Measurements from ENCODE around the gene LYZL1.
"Not testable (repeated sequence)": the region's sequence is repeated elsewhere in the genome, so short reads cannot be mapped to it uniquely, and the experiment has no call there.

LYZL1 gene

DNA sequence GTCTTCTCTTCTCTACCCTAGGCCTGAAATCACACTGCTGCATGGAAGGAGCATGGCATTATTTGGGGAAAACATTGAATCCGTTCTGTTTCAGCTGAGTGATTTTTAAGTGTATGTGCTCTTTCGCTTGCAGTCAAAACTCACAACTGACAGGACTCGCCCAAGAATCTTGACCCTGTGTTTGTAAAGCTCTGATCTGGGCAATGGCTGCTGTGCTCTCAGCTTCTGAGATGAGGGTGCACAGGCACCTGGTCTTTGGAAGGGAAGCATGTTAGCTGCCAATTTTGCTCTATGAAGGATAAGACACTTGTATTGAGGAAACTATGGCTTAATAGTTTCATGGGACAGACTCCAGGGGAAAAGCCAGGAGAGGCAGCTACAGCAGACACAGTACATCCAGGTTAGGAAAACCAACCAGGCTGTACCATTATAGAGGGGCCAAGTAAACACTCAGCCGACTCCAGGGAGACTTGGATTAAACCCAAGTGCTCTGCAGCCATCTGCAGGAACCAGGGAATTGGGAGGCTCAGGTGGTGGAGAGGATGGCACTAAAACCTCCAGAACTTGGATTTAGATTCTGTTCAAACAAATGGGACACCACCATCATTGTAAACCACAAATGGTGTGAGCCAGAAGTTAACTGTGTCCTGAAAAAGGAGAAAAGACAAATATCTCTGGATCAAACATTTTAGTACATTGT lies 43.3 kb downstream of the LYZL1 start:
- no peak for DNase-seq (ENCODE audit: low read depth)

DNA sequence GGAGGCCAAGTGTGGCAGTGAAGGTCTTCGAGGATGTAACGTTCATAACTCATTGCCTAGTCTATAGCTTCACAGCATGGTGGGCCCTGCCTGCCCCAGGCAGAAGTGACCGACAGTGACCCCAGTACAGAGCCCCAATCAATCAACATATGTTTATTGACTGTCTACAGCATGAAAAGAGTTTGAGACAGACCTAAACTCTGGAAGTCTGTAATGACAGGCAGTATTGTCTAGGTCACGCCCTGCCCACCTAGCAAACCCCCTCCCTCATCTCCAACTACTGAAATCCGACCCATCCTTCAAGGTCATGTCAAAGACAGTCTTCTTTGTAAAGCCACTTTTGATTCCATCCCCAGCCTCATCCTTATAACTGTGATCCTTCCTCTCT lies 43.9 kb downstream of the LYZL1 start:
- no peak for DNase-seq (ENCODE audit: low read depth)

DNA sequence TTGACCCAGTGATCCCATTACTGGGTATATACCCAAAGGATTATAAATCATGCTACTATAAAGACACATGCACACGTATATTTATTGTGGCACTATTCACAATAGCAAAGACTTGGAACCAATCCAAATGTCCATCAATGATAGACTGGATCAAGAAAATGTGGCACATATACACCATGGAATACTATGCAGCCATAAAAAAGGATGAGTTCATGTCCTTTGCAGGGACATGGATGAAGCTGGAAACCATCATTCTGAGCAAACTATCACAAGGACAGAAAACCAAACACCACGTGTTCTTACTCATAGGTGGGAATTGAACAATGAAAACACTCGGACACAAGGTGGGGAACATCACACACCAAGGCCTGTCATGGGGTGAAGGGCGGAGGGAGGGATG lies 48.7 kb downstream of the LYZL1 start:
- DNase-seq (ENCODE audit: low read depth), result not testable (repeated sequence)

DNA sequence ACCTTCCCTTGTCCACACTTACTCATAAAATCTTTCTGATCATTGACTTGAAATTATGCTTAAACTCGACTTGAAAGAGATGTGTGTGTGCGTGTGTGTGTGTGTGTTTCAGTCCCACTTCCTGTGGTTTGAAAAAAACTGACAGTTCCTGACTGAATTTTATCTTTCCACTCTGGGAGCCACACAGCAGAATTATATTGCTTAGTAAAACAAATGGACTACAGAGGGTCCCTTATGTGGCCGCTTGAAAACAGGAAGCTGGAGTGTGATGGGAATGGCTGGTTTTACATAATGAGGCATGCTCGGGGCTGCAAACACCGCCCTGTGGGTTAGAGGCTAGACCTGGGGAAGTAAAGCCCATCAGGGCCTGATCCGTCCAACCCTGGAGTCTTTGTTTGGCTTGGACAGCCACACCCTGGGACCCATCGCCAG lies 54.8 kb downstream of the LYZL1 start:
- DNase-seq (ENCODE audit: low read depth), result no peak

DNA sequence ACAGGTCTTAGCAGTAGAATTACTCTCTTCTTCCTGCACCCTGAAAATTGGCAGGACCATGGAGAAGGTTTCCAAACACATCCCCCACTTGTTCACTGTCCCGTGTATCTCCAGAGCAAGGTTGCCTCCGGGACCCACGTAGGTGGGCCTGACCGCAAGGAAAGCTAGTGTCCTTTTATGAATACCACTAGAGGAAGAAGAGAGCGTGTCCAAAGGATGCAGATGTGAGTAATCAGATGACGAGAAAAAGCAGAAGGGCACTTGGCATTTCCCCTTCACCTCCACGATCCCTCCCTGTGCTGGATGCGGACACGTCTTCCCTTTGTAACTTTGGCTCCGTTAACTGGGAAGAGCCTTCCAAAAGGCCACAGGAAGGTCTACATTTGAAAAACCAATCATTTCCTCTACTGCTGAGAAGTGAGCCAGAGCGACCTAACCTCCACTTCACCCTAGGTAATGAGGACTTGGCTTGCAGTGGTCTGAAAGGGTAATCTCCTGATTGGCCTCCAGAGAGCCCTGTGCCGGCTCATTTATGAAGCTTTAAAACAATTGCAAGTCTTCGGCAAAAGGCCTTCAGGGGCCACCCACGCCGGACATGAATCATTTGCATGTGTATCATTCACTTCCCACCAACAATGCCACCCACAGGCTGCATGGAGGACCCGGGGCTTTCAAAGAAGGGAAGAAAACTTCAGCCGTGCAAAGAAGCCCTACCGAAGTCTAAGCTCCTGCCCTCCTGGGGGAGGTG lies 55.4 kb downstream of the LYZL1 start:
- DNase-seq (ENCODE audit: low read depth), result peak; percentile 80

DNA sequence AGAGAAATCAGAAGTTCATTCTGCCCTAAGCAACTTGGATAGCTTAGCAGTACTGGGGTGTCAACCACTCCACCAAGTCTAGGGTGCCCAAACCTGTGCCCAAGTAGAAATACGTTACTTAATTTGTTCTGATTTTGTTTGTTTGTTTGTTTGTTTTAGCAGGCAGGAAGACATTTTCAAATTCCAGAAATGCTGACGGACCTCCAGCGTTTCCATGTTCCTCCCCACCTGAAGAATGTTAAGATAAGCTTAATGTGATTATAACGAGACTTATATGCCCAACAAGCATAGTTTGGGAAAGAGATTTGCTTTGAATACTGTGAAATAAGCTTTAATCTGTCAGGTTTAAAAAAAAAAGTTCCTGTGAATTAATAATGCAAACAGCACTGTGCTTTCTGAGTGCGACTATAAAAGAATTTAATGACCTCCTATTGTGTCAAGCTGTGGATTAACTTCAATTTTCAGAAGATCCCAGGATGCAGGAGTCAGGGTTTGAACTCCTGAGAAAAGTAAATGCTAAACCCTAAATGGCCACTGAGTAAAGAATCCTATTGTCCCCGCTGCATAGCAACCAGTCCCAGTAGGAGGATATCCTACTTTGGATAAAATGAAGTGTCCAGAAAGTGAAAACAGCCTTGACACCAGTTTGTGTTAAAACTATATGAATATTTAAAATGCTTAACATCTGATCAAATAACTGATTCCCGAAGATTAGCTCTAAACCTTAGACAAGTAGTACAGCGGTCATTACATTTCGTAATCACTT lies 56.5 kb downstream of the LYZL1 start:
- no peak for DNase-seq (ENCODE audit: low read depth)

DNA sequence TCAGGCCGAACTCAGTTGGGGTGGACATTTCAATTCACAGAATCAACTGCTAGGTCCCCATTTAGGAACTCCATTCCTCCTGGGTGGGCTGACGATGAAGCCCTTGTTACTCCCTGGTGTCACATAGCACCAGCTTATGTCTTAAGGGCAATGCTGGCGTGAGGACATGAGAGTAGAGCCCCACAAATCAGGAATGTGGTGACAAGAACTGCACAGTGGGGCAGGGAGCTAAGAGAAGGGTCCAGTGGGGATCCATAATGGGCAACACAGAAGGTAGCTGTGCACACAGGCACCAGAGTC lies 57.0 kb downstream of the LYZL1 start:
- DNase-seq (ENCODE audit: low read depth), result no peak

DNA sequence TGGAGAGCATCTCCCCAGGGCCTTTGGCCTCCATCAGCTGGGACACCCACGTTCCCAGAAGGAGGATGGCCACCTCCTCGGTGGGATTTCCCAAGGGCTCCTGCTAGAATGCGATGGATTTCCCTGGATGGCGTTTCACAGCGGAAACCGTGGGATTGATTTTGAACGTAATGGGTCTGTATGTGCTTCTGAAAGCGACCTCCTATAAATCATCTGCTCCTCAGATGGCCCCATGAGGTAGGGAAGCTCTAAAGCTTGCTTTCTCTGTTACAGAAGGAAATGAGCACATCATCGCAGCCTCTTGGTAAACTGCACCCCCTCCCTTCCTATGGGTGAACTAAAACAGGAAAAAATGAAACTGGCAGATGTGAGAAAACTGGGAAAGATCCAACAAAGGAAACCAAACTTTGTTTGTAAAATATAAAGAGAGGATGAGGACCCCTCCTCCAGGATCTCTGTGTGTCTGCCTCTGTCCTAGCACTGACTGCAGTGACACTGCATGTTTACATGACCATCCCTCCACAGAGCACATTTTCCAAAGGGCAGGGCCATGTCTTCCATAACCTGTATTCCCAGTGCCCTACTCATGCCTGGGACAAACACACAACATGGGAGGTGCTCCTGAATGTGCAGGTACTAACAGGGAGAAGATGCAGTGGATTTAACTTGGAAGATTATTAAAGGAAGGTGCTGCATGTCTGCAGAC lies 57.6 kb downstream of the LYZL1 start:
- no peak for DNase-seq (ENCODE audit: low read depth)

DNA sequence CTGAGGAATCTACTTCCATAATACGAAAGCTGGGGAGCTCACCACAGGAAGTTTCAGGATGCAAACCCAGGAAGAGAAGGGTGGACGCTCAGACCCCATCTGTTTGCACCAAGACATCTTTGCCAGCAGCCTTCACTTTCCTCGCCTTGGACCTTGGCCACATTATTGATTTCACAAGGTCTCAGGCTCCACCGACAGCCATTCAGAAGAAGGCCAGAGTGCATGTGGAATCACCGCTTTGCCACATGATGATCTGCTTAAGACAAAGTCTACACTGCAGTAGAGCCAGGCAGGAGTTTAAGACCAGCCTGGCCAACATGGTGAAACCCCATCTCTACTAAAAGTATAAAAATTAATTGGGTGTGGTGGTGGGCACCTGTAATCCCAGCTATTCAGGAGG lies 60.0 kb downstream of the LYZL1 start:
- no peak for DNase-seq (ENCODE audit: low read depth)

DNA sequence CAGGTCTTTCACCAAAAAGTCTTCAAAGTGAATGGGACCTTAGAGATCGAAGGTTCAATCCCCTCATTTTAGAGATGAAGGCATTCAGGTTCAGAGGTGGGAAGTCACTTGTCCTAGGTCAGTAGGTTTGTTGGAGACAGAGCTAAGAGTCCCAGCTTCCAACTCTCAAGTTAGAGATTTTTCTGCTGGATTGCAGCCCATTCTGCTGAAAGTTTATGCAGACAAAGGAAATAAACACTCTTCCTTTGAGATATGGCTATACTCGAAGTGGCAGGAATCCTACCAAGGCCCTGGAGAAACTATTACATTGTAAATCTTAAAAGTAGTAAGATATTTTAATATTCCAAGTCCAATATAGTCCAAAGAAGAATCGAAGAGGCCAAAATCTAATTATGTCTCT lies 64.4 kb downstream of the LYZL1 start:
- no peak for DNase-seq (ENCODE audit: low read depth)

DNA sequence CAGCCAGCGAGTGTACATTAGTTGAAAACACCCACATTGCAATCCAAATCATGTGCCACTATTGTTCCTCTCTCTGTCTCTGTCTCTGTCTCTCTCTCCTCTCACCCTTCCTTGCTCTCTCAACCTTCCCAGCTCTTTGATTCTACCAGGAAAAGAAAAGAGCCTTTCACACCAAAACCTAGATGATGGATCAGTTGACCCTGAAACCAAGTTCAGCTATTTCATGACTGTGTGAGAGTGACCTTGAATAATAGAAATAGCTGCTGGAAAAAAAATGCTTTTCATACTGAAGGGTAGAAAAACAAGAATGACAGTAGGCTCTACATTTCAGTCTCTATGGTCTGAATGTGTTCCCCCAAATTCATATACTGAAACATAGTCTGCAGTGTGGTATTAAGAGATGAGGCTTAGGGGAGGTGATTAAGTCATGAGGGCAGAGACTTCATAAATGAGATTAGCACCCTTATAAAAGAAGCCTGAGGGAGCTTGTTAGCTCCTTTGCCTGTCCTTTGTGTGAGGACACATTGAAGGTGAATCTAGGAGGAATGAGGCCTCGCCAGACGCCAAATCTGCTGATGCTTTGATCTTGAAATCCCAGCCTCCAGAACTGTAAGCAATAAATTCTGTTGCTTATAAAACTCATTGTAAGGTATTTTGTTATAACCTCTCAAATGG lies 65.2 kb downstream of the LYZL1 start:
- DNase-seq (ENCODE audit: low read depth), result no peak

DNA sequence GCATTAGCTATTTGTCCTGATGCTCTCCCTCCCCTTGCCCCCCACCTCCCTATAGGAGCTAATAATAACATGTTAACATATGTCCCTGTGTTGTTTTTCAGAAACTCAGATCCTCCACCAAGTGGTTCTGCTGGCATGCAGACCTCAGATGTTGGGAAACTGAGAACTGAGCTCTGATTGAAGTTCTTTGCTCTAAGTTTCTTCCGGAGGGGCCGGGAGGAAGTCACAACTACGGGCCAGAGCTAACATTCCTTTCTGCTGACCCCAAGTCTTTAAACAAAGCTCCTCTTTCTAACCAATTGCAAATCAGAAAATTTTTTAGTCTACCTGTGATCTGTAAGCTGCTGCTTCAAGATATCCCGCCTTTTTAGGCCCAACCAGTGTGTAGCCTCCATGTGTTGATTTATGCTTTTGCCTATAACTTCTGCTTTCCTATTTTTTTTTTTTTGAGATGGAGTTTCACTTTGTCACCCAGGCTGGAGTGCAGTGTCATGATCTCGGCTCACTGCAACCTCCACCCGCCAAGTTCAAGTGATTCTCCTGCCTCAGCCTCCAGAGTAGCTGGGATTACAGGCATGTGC lies 66.6 kb downstream of the LYZL1 start:
- no peak for DNase-seq (ENCODE audit: low read depth)

DNA sequence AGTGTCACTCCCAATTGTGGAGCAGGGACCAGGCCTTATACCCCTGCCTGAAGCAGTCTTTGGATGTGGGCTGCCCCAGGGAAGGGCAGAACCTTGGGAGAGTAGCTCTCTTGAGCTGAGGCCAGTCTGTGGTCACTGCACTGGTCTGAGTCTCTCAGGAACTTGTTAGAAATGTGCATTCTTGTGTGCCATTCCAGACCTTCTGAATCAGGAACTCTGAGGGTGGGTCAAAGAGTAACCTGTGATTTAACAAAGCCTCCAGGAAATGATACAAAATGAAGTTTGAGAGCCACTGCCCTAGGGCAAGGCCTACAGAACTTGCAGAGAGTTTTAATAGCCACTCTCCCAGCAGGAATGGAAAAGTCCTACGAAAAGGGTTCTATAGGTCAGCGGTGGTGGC lies 68.1 kb downstream of the LYZL1 start:
- DNase-seq (ENCODE audit: low read depth), result no peak

DNA sequence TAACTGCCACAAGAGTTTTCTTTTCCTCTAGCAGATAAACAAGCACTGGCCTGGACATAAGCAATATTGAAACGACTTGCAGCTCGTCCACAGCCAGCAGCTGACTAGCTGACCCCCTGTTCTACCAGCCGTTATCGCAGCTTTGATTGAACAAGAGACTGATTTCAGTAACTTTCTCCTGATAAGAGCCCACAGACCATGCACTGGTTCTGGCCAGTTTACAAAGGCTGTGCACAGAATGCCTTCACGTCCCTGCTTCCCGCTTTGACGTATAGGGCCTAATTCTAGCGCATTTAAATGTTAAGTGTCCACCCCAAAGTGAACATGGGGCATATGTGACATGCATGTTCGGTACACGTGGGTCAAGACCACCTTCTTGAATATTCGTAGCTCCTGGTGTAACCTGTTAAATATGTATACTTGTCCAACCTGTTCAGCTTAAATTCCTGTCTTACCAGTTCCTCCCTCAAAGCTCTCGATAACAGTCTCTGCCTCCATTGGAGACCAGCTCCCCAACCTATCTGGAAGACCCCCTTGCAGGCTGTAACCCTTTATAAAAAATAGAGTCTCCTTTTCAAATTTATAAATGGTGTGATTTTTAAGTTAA lies 69.2 kb downstream of the LYZL1 start:
- no peak for DNase-seq (ENCODE audit: low read depth)

DNA sequence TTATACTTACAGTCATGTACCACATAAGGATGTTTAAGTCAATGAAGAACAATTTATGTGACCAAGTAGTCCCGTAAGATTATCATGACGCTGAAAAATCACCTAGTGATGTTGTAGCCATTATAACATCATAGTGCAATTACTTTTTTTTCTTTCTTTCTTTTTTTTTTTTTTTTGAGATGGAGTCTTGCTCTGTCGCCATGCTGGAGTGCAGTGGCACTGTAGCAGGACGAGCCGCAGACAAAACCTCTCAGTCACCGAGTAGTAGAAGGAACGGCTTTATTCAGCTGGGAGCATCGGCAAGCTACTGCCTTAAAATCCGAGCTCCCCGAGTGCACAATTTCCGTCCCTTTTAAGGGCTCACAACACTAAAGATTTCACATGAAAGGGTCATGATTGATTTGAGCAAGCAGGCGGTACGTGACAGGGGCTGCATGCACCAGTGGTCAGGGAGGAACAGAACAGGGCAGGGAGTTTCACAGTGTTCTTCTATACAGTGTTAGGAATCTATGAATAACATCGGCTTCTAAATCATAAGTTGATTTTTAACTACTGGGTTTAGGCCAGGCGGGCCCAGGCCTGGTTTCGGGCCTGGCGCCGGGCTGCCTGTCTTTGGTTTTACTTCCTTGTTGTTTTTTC lies 71.5 kb downstream of the LYZL1 start:
- not testable (repeated sequence) for DNase-seq (ENCODE audit: low read depth)

Data from stromal cell of bone marrow (primary cell).